ENCODE measurements around the gene ZNF385B. TPM values are rescaled to one million over a fixed set of nuclear protein-coding genes. Genes with fewer than 3 reads are reported as not detected.

Gene ZNF385B
- total and polyA plus RNA-seq, 4 donors = 3.0 to 7.2 (median 3.9) TPM

GRCh38 chr2:179588486-179589145, 272.8 kb downstream of the ZNF385B start:
- Histone ChIP-seq H3K9me3 (ENCODE audit: control insufficient read depth in 4 of 4, low read length in 3 of 4) (no peaks in the 10 kb centered on the region), H3K9ac (ENCODE audit: low read depth in 1 of 2, low read length in 2 of 2) (no peak overlapping the region), H3K27me3 (ENCODE audit: control insufficient read depth in 4 of 4, insufficient read depth in 4 of 4, low read length in 3 of 4) (no peaks in the 10 kb centered on the region), H3K4me1 (ENCODE audit: control insufficient read depth in 4 of 4, insufficient read depth in 4 of 4, low read length in 3 of 4) (peaks cover 0 to 10% (median 4%) of the 10 kb centered on the region in 4 donors), H3K4me3 (ENCODE audit: low read depth in 1 of 3, low read length in 3 of 3) (no peak overlapping the region), H3K36me3 (ENCODE audit: control insufficient read depth in 4 of 4, insufficient read depth in 3 of 4, low read depth in 1 of 4, low read length in 3 of 4) (no peaks in the 10 kb centered on the region), H3K27ac (ENCODE audit: low read depth in 1 of 2, low read length in 2 of 2) (no peak overlapping the region)
- TF ChIP-seq GABPA (IDR thresholded peaks at IDR 0.05 in 1 of 2, conservative IDR thresholded peaks at IDR 0.05 in 1 of 2) = no peak
- TF ChIP-seq YY1 (IDR thresholded peaks at IDR 0.05) = no peak
- TF ChIP-seq TAF1 (conservative IDR thresholded peaks at IDR 0.05) = no peak
- TF ChIP-seq HNF4G (IDR thresholded peaks at IDR 0.05) = no peak
- no peak for TF ChIP-seq RAD21 (IDR thresholded peaks at IDR 0.05)
- no peak for TF ChIP-seq SP1 (IDR thresholded peaks at IDR 0.05)
- TF ChIP-seq FOXA2 (IDR thresholded peaks at IDR 0.05) = no peak
- no peak for TF ChIP-seq NR2F2 (IDR thresholded peaks at IDR 0.05)
- TF ChIP-seq JUND (IDR thresholded peaks at IDR 0.05) = no peak
- no peak for TF ChIP-seq HNF4A (conservative IDR thresholded peaks at IDR 0.05)
- TF ChIP-seq FOXA1 (IDR thresholded peaks at IDR 0.05) = no peak
- no peak for TF ChIP-seq MAX (IDR thresholded peaks at IDR 0.05)
- TF ChIP-seq, protein P1, sequence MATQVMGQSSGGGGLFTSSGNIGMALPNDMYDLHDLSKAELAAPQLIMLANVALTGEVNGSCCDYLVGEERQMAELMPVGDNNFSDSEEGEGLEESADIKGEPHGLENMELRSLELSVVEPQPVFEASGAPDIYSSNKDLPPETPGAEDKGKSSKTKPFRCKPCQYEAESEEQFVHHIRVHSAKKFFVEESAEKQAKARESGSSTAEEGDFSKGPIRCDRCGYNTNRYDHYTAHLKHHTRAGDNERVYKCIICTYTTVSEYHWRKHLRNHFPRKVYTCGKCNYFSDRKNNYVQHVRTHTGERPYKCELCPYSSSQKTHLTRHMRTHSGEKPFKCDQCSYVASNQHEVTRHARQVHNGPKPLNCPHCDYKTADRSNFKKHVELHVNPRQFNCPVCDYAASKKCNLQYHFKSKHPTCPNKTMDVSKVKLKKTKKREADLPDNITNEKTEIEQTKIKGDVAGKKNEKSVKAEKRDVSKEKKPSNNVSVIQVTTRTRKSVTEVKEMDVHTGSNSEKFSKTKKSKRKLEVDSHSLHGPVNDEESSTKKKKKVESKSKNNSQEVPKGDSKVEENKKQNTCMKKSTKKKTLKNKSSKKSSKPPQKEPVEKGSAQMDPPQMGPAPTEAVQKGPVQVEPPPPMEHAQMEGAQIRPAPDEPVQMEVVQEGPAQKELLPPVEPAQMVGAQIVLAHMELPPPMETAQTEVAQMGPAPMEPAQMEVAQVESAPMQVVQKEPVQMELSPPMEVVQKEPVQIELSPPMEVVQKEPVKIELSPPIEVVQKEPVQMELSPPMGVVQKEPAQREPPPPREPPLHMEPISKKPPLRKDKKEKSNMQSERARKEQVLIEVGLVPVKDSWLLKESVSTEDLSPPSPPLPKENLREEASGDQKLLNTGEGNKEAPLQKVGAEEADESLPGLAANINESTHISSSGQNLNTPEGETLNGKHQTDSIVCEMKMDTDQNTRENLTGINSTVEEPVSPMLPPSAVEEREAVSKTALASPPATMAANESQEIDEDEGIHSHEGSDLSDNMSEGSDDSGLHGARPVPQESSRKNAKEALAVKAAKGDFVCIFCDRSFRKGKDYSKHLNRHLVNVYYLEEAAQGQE (IDR thresholded peaks at IDR 0.05) = no peak
- no peak for TF ChIP-seq CTCF (IDR thresholded peaks at IDR 0.05; ENCODE audit: low read depth, low read length, missing input control)
- TF ChIP-seq, protein P2, sequence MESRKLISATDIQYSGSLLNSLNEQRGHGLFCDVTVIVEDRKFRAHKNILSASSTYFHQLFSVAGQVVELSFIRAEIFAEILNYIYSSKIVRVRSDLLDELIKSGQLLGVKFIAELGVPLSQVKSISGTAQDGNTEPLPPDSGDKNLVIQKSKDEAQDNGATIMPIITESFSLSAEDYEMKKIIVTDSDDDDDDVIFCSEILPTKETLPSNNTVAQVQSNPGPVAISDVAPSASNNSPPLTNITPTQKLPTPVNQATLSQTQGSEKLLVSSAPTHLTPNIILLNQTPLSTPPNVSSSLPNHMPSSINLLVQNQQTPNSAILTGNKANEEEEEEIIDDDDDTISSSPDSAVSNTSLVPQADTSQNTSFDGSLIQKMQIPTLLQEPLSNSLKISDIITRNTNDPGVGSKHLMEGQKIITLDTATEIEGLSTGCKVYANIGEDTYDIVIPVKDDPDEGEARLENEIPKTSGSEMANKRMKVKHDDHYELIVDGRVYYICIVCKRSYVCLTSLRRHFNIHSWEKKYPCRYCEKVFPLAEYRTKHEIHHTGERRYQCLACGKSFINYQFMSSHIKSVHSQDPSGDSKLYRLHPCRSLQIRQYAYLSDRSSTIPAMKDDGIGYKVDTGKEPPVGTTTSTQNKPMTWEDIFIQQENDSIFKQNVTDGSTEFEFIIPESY (IDR thresholded peaks at IDR 0.05) = no peak
- no peak for TF ChIP-seq EGR1 (IDR thresholded peaks at IDR 0.05; ENCODE audit: low read depth in 2 of 2)
- TF ChIP-seq, protein P3, sequence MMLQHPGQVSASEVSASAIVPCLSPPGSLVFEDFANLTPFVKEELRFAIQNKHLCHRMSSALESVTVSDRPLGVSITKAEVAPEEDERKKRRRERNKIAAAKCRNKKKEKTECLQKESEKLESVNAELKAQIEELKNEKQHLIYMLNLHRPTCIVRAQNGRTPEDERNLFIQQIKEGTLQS (IDR thresholded peaks at IDR 0.05) = no peak
- WGBS = 78% methylated on average over 3 of the region's 3 CpGs
- no peak for DNase-seq (ENCODE audit: low spot score)
